Heart right ventricle (tissue), 16 donors: ENCODE measurements around the gene CPT2. TPM values are rescaled to one million over a fixed set of nuclear protein-coding genes. Genes with fewer than 3 reads are reported as not detected.
A peak's percentile ranks its signal among the peaks of the same experiment; 100 is the strongest.

Experiments
- ATAC-seq, 8 donors: fragments of 200-7000 bp; cut with Tn5 transposase; one replicate each; pipeline ENCODE4 v1.9.1; 2020; ENCODE audit warnings: mild to moderate bottlenecking in 8 of 8, moderate library complexity in 8 of 8, moderate number of reproducible peaks in 1 of 8
- DNase-seq, 2 donors: peaks; one replicate each; pipeline ENCODE4 v3.0.0-alpha.2; 2020
- H3K27ac ChIP-seq, 10 donors: fragments of 200-600 bp; sonication (generic) in 2 of 10; one replicate each; pipeline versions ENCODE4 v1.5.0 to v1.8.0; 2020 to 2022; ENCODE audit warnings: mild to moderate bottlenecking in 3 of 10
- H3K27me3 ChIP-seq, 7 donors: fragments of 200-600 bp; one replicate each; pipeline ENCODE4 v1.8.0; 2021 to 2022; ENCODE audit warnings: mild to moderate bottlenecking in 2 of 7
- H3K36me3 ChIP-seq, 9 donors: fragments of 200-600 bp; sonication (generic) in 1 of 9; one replicate each; pipeline versions ENCODE4 v1.5.0 to v1.8.0; 2020 to 2022; ENCODE audit warnings: mild to moderate bottlenecking in 2 of 9
- H3K4me1 ChIP-seq, 9 donors: fragments of 200-600 bp; sonication (generic) in 1 of 9; one replicate each; pipeline versions ENCODE4 v1.5.0 to v1.8.0; 2020 to 2022; ENCODE audit warnings: mild to moderate bottlenecking in 4 of 9
- H3K4me3 ChIP-seq, 10 donors: fragments of 200-600 bp; sonication (generic) in 2 of 10; one replicate each; pipeline versions ENCODE4 v1.5.0 to v1.8.0; 2020 to 2022; ENCODE audit warnings: mild to moderate bottlenecking in 7 of 10, moderate library complexity in 2 of 10
- H3K9me3 ChIP-seq, 11 donors: fragments of 200-600 bp in 10 of 11; sonication (generic) in 2 of 11; one replicate each; pipeline versions ENCODE4 v1.5.0 to v1.8.0; 2013 to 2022; ENCODE audit warnings: mild to moderate bottlenecking in 2 of 11, control low read depth in 1 of 11, moderate library complexity in 1 of 11
- CTCF ChIP-seq, 9 donors: fragments of 200-600 bp; sonication (generic) in 2 of 9; IDR thresholded peaks; one replicate each; pipeline versions ENCODE4 v1.5.0 to v1.8.0; 2021 to 2022; ENCODE audit warnings: antibody characterized with exemption in 9 of 9, mild to moderate bottlenecking in 5 of 9, moderate library complexity in 1 of 9
- WGBS, 2 donors: extraction: QIAGEN DNeasy Blood & Tissue Kit; methylation state at CpG; one replicate each; pipeline ENCODE4 v1.1.7; 2013; ENCODE audit warnings: inconsistent platforms in 1 of 2; 5-methylcytosine and 5-hydroxymethylcytosine counted together
- intact Hi-C, 10 donors: fragments of 100-400 bp; cut with DNase I; formaldehyde crosslinking; loops; one replicate each; pipeline versions ENCODE4 v1.11.1 to v1.14.2; 2022
- polyA plus RNA-seq, 2 donors: library from polyadenylated mRNA; stranded (reverse); fragments of 200-250 nt; gene quantifications; one replicate each; pipeline ENCODE4 v1.2.3, GENCODE V29; 2013
- total RNA-seq, 10 donors: library from RNA; stranded (reverse); fragmentation: NEBNext Ultra II Directional in 3 of 10; extraction: Animal tissue kit (Norgen Biotek cat#: 25700) in 3 of 10; gene quantifications; one replicate each; pipeline versions ENCODE4 v1.2.1 to v1.2.4, GENCODE V29; 2021 to 2023
- donor health status: Arrhythmogenic right ventricular cardiomyopathy.
- donor health status: ischemic (EF 13 %, LVEDD 7.1; RV severe dilation, severe dysfunction).
- donor health status: healthy with polysubstance abuse.
- donor health status: DM: no; HTN: yes; CAD: no.
- donor health status: DM: no; HTN: no; CAD: no.
- donor health status: ischemic (EF 25% LVEDD 6.9; RV normal size, moderate dysfunction).
- donor health status: ischemic (EF 25% LVEDD 5.7; RV mildly dilated, moderate dysfunction).
- donor health status: healthy.
- donor health status: DM: yes; HTN: yes; CAD: no.
- donor health status: Ischemic cardiomyopathy.
- donor health status: ischemic (EF 35%, LVEDD 5.7; RV mildly dilated, moderate dysfunction).
- donor health status: nonischemic (EF 11% LVEDD 7.7; RV severe dilation, severe dysfunction).
- donor health status: DM: yes; HTN: yes; CAD: no.
- donor health status: PGD.
- donor health status: ischemic (EF 29% LVEDD 5.4; RV normal size, mild dysfunction).
- donor health status: nonischemic (EF 23%, LVEDD 6.1; RV moderate dilation, normal function).

Gene CPT2
- total and polyA plus RNA-seq, 12 donors, result 10.3 to 48.7 (median 36.8) TPM

- ATAC-seq, result no peak
- DNase-seq, result no peak
- intact Hi-C loops, result no loop called here
- no peak for TF ChIP-seq CTCF (IDR thresholded peaks at IDR 0.05)
- Histone ChIP-seq H3K4me3 (no peak overlapping the region), H3K36me3 (peaks cover 0 to 92% (median 50%) of the 10 kb centered on the region in 9 donors), H3K27me3 (no peaks in the 10 kb centered on the region), H3K27ac (no peak overlapping the region), H3K4me1 (peaks cover 2 to 8% (median 5%) of the 10 kb centered on the region in 9 donors), H3K9me3 (no peaks in the 10 kb centered on the region)
- WGBS, 2 donors, result 80 to 88% methylated on average over 5 of the region's 5 CpGs
Observed at GRCh38 chr1:53214376-53214940, 17.8 kb downstream of the CPT2 start.

- intact Hi-C loops, result no loop called here
- WGBS, 2 donors, result 88 to 95% methylated on average over 7 of the region's 7 CpGs
- peaks cover 7 to 19% (median 16%) of the 10 kb centered on the region in 9 donors for H3K4me1 ChIP-seq
- no peak for TF ChIP-seq CTCF (IDR thresholded peaks at IDR 0.05)
- no peak overlapping the region for H3K27ac ChIP-seq
- no peaks in the 10 kb centered on the region for H3K9me3 ChIP-seq
- DNase-seq, result no peak
- peaks cover 0 to 55% (median 18%) of the 10 kb centered on the region in 9 donors for H3K36me3 ChIP-seq
- ATAC-seq, result no peak
- H3K27me3 ChIP-seq, result no peaks in the 10 kb centered on the region
- H3K4me3 ChIP-seq, result no peak overlapping the region
Observed at GRCh38 chr1:53218201-53218600, 21.6 kb downstream of the CPT2 start.

- H3K9me3 ChIP-seq, result no peaks in the 10 kb centered on the region
- H3K4me3 ChIP-seq, result peak overlapping the region; percentile 60 to 95 (median 85)
- TF ChIP-seq CTCF (IDR thresholded peaks at IDR 0.05), result no peak
- peaks cover 0 to 40% (median 13%) of the 10 kb centered on the region in 9 donors for H3K36me3 ChIP-seq
- intact Hi-C loops, result loop anchor here in 2 of 10 donors (1.0 to 2.0 kb wide), 2 partner anchors 22 to 23 kb away; partner anchors contain the start of gene CPT2 (in 1 of the 2)
- 25 to 31% methylated on average over 8 of the region's 8 CpGs for WGBS, 2 donors
- no peaks in the 10 kb centered on the region for H3K27me3 ChIP-seq
- peak overlapping the region; percentile 89 to 98 (median 95) for H3K27ac ChIP-seq
- H3K4me1 ChIP-seq, result peaks cover 7 to 19% (median 16%) of the 10 kb centered on the region in 9 donors
- ATAC-seq (no peak), DNase-seq (no peak)
Observed at GRCh38 chr1:53219711-53220110, 23.1 kb downstream of the CPT2 start.

- ATAC-seq (peak; percentile 97 to 99 (median 99)), DNase-seq (peak; percentile 95 to 96)
- TF ChIP-seq CTCF (IDR thresholded peaks at IDR 0.05), result no peak
- Histone ChIP-seq H3K4me1 (peaks cover 7 to 19% (median 16%) of the 10 kb centered on the region in 9 donors), H3K4me3 (peak within 1 kb of the TSS; percentile 60 to 95 (median 85)), H3K36me3 (peaks cover 0 to 33% (median 10%) of the 10 kb centered on the region in 9 donors), H3K27me3 (no peaks in the 10 kb centered on the region), H3K9me3 (no peaks in the 10 kb centered on the region), H3K27ac (peak within 1 kb of the TSS; percentile 89 to 98 (median 95))
- intact Hi-C loops, result loop anchor here in 2 of 10 donors (1.0 to 2.0 kb wide), 2 partner anchors 23 to 24 kb away; partner anchors contain the start of gene CPT2 (in 1 of the 2)
- WGBS, 2 donors, result 0% methylated on average over 61 of the region's 61 CpGs
Observed at GRCh38 chr1:53220171-53220961, 23.7 kb downstream of the CPT2 start, which contains the start of gene CZIB. Gene CZIB, minus strand, starts transcription at chr1:53220634. Its CDS starts 59 bp downstream, at chr1:53220575.
